ENCODE data around the gene LRRC43.

The LRRC43 gene

GRCh38 chr12:122228092-122228491 lies 45.2 kb downstream of the LRRC43 start:
- no peak for DNase-seq

DNA sequence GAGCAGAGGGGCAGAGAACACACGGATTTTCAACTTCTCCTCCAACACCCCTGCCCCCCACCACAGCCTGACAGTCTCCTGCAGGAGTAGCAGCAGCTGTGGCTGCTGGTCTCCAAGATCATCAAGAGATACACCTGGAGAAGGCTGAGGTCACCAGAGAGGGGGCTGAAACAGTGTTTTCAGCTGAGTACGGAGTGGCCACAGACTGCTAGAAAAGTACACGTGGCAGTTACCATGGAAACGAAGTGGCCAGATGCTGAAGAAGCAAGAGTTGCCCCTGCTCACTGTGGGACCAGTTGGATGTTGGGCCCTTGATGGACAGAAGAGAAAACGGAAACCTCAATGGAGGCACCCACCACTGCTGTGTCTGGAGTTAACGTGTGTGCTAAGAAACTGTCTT lies 47.9 kb downstream of the LRRC43 start:
- no peak for DNase-seq

- no peak for DNase-seq
These were observed 49.8 kb downstream of the LRRC43 start for GRCh38 chr12:122232691-122233090.

DNA sequence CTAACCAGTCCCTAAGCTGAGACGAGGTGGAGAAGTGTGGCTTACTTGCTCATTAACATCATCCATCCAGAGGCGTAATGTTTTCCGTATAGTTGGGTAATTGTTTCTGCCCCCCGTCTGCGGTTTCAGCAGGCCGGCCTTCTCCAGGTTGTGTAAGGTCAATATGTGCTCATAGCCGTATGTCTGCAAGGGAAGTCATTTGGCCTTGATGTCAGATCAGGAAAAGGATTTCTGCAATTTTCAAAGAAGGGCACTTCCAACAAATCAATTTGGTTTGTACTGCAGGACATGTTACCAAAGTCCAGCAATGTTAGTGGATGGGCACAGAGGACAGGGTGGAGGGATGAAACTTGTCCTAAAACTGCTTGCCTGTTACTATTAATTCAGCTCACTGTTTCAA lies 52.8 kb downstream of the LRRC43 start:
- DNase-seq, result no peak

DNA sequence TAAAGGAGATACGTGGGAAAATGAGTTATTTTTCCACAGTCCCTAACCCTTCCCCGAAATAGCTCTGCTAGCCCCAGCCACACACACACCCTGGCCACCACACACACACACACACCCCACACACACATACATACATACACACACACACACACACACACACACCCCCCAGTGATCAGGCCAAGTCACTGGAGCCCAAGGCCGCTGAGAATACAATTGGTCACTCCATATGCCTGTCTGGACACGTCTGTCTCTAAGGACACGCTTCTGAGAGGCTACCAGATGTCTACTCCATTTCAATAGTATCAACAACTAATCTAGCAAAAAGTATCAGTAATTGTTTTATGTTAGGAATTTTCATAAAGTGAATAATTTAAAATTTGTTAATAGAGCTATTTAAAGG lies 55.9 kb downstream of the LRRC43 start:
- no peak for DNase-seq

- DNase-seq, result no peak
These were observed 61.0 kb downstream of the LRRC43 start for GRCh38 chr12:122243965-122244364.

- no peak for DNase-seq
These were observed 61.8 kb downstream of the LRRC43 start for GRCh38 chr12:122244565-122245371.

DNA sequence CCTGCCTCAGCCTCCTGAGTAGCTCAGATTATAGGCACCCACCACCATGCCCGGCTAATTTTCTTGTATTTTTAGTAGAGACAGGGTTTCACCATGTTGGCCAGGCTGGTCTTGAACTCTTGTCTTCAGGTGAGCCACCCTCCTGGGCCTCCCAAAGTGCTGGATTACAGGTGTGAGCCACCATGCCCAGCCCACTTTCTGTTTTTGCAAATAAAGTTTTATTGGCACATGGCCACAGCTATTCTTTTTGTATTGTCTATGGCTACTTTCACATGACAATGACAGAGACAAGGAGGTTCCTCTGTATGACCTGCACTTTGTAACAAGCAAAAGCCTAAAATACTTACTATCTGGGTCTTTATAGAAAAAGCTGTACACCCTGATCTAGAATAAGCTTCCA lies 62.6 kb downstream of the LRRC43 start:
- DNase-seq, result no peak

DNA sequence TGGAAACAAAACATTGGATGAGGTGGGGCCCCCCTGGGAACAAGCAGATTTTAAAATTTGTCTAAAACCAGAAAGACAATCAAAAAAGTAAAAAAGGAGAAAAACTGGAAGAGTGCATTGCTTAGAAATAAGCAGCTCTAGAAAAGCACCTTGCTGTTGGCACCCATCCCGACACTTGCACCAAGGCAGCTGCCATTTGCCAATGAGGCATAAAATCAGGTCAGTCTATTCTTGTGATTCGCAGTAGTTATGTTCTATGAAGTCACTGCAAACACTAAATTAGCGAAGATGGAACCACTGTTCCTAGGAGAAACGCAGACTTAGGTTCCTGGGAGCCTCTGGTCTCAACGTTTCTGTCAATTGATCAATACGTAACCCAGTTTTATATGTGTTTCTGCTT lies 67.1 kb downstream of the LRRC43 start:
- DNase-seq, result peak in 1 of 2 experiments; percentile 27

DNA sequence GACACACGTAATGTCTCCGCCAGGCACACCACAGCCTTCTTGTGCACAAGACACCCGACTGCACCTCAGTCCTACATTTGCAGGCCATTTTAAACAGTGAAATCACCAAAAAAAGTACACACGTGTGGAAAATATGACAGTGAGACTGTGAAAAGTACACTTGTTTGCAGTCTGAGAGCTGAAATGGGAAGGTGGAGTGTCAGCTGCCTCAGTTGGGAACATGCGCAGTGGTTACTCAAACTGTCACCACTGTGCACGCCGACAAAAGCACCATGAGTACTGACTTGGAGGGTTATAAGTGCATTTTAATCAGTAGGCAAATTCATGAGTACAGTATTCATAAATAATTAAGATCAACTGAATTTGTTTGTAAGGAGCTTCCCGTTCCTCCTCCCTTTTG lies 67.6 kb downstream of the LRRC43 start:
- DNase-seq, result no peak
